WTC11 (cell line): Measurements from ENCODE around the gene ORAI1.

Source experiments
- FOXP1 ChIP-seq: sonication (generic); formaldehyde crosslinking; IDR thresholded peaks from 2 replicates; pipeline ENCODE4 v1.8.0; 2022; ENCODE audit warnings: missing genetic modification reagents, mild to moderate bottlenecking, moderate library complexity, borderline replicate concordance
- HMGA2 ChIP-seq: fragments of 250-450 bp; sonication (Bioruptor Pico); IDR thresholded peaks from 2 replicates; pipeline ENCODE4 v1.4.0; 2021; ENCODE audit warnings: mild to moderate bottlenecking, moderate library complexity
- MLX ChIP-seq: sonication (generic); formaldehyde crosslinking; IDR thresholded peaks from 2 replicates; pipeline ENCODE4 v1.8.1; 2023; ENCODE audit warnings: mild to moderate bottlenecking, missing genetic modification reagents, moderate library complexity
- NR3C1 ChIP-seq: sonication (generic); formaldehyde crosslinking; conservative IDR thresholded peaks from 2 replicates; pipeline ENCODE4 v1.8.1; 2023; ENCODE audit warnings: low read depth, mild to moderate bottlenecking, missing genetic modification reagents
- RORB ChIP-seq: fragments of 250-450 bp; sonication (Bioruptor Pico); IDR thresholded peaks from 2 replicates; pipeline ENCODE4 v1.9.0; 2021; ENCODE audit warnings: mild to moderate bottlenecking
- TEAD4 ChIP-seq: sonication (generic); formaldehyde crosslinking; IDR thresholded peaks from 2 replicates; pipeline ENCODE4 v1.8.0; 2022; ENCODE audit warnings: mild to moderate bottlenecking, missing genetic modification reagents
- ZBTB21 ChIP-seq: sonication (generic); formaldehyde crosslinking; IDR thresholded peaks from 2 replicates; pipeline ENCODE4 v1.8.1; 2023; ENCODE audit warnings: mild to moderate bottlenecking, missing genetic modification reagents, borderline replicate concordance
- ZNF121 ChIP-seq: sonication (generic); formaldehyde crosslinking; IDR thresholded peaks from 2 replicates; pipeline ENCODE4 v1.8.0; 2023; ENCODE audit warnings: missing genetic modification reagents
- ZNF396 ChIP-seq: fragments of 250-450 bp; sonication (Bioruptor Pico); IDR thresholded peaks from 2 replicates; pipeline ENCODE4 v1.8.0; 2021; ENCODE audit warnings: mild to moderate bottlenecking, moderate library complexity, borderline replicate concordance
- TF ChIP-seq, protein P1 (sequence below): fragments of 200-600 bp; IDR thresholded peaks from 2 replicates; pipeline ENCODE4 v1.8.0; 2022; ENCODE audit warnings: antibody characterized with exemption
- TF ChIP-seq, protein P2 (sequence below): sonication (generic); formaldehyde crosslinking; IDR thresholded peaks from 2 replicates; pipeline ENCODE4 v1.8.1; 2022; ENCODE audit warnings: low read depth, missing genetic modification reagents, borderline replicate concordance

- no peak for TF ChIP-seq MLX (CRISPR knock-in tag)
- TF ChIP-seq ZNF396 (CRISPR knock-in tag), result no peak
- TF ChIP-seq NR3C1 (CRISPR knock-in tag), result no peak
- no peak for TF ChIP-seq ZBTB21 (CRISPR knock-in tag)
- TF ChIP-seq ZNF121, result no peak
- no peak for TF ChIP-seq TEAD4 (CRISPR knock-in tag)
- no peak for TF ChIP-seq HMGA2 (CRISPR knock-in tag)
- TF ChIP-seq, protein P1, sequence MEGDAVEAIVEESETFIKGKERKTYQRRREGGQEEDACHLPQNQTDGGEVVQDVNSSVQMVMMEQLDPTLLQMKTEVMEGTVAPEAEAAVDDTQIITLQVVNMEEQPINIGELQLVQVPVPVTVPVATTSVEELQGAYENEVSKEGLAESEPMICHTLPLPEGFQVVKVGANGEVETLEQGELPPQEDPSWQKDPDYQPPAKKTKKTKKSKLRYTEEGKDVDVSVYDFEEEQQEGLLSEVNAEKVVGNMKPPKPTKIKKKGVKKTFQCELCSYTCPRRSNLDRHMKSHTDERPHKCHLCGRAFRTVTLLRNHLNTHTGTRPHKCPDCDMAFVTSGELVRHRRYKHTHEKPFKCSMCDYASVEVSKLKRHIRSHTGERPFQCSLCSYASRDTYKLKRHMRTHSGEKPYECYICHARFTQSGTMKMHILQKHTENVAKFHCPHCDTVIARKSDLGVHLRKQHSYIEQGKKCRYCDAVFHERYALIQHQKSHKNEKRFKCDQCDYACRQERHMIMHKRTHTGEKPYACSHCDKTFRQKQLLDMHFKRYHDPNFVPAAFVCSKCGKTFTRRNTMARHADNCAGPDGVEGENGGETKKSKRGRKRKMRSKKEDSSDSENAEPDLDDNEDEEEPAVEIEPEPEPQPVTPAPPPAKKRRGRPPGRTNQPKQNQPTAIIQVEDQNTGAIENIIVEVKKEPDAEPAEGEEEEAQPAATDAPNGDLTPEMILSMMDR, result no peak
- no peak for TF ChIP-seq RORB
- TF ChIP-seq FOXP1 (CRISPR knock-in tag), result no peak
- TF ChIP-seq, protein P2, sequence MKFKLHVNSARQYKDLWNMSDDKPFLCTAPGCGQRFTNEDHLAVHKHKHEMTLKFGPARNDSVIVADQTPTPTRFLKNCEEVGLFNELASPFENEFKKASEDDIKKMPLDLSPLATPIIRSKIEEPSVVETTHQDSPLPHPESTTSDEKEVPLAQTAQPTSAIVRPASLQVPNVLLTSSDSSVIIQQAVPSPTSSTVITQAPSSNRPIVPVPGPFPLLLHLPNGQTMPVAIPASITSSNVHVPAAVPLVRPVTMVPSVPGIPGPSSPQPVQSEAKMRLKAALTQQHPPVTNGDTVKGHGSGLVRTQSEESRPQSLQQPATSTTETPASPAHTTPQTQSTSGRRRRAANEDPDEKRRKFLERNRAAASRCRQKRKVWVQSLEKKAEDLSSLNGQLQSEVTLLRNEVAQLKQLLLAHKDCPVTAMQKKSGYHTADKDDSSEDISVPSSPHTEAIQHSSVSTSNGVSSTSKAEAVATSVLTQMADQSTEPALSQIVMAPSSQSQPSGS (CRISPR knock-in tag), result no peak
These were observed 52.0 kb downstream of the ORAI1 start for GRCh38 chr12:121678305-121678704.
